Spleen (tissue), 7 donors: ENCODE measurements around the gene BANP.
"Not testable (repeated sequence)": the region's sequence is repeated elsewhere in the genome, so short reads cannot be mapped to it uniquely, and the experiment has no call there.

Experiments
- CTCF ChIP-seq, 11 experiments: fragments of 200-600 bp in 7 of 11; fragments of 450-650 bp in 4 of 11; sonication (generic) in 4 of 11; IDR thresholded peaks in 8 of 11; conservative IDR thresholded peaks in 3 of 11; 1 replicate in 7 of 11; 2 replicates in 4 of 11; pipeline versions ENCODE4 v1.4.0 to v1.8.0; 2016 to 2021; ENCODE audit warnings: antibody characterized with exemption in 11 of 11, inconsistent platforms in 4 of 11, mild to moderate bottlenecking in 1 of 11
- POLR2A ChIP-seq, 3 donors: fragments of 450-650 bp; IDR thresholded peaks; one replicate each; pipeline ENCODE4 v1.5.1; 2017; ENCODE audit warnings: antibody characterized with exemption in 3 of 3, mild to moderate bottlenecking in 1 of 3
- POLR2AphosphoS5 ChIP-seq, 3 donors: sonication (generic); formaldehyde crosslinking; IDR thresholded peaks; one replicate each; pipeline ENCODE4 v1.5.1; 2017; ENCODE audit warnings: antibody characterized with exemption in 3 of 3
- donor health status: DM: no; HTN: no; CAD: no; lungs with moderate emphysema.
- donor health status: DM: no; HTN: no; CAD: no.
- donor health status: DM: no; HTN: no; CAD: no.

- TF ChIP-seq CTCF (IDR thresholded peaks at IDR 0.05 in 8 of 11, conservative IDR thresholded peaks at IDR 0.05 in 3 of 11); POLR2A (IDR thresholded peaks at IDR 0.05); POLR2AphosphoS5 (IDR thresholded peaks at IDR 0.05): not testable (repeated sequence)
Measured at GRCh38 chr16:88033003-88033740, 81.9 kb downstream of the BANP start.
